Parathyroid adenoma (tissue), 2 donors: Measurements from ENCODE around the gene SIX1.

Experiments used
- H2AFZ ChIP-seq: fragments of 300-600 bp; sonication (generic); one replicate; pipeline ENCODE4 v1.7.0; 2017; ENCODE audit warnings: antibody characterized with exemption, mild to moderate bottlenecking
- H3K27ac ChIP-seq: fragments of 300-600 bp; sonication (generic); one replicate; pipeline ENCODE4 v1.7.0; 2017
- H3K27me3 ChIP-seq: fragments of 300-600 bp; sonication (generic); one replicate; pipeline ENCODE4 v1.7.0; 2017; ENCODE audit warnings: low read length; ENCODE audit not compliant: control insufficient read depth, insufficient read depth
- H3K36me3 ChIP-seq: fragments of 300-600 bp; sonication (generic); one replicate; pipeline ENCODE4 v1.7.0; 2017; ENCODE audit warnings: low read length; ENCODE audit not compliant: control insufficient read depth, insufficient read depth
- H3K4me1 ChIP-seq: fragments of 300-600 bp; sonication (generic); one replicate; pipeline ENCODE4 v1.7.0; 2017; ENCODE audit warnings: control low read depth
- H3K4me2 ChIP-seq: fragments of 300-600 bp; sonication (generic); one replicate; pipeline ENCODE4 v1.7.0; 2017; ENCODE audit warnings: low read length
- H3K4me3 ChIP-seq: fragments of 300-600 bp; sonication (generic); one replicate; pipeline ENCODE4 v1.7.0; 2017; ENCODE audit warnings: low read depth, low read length
- H3K79me2 ChIP-seq: fragments of 300-600 bp; sonication (generic); one replicate; pipeline ENCODE4 v1.7.0; 2017; ENCODE audit warnings: control low read depth
- H3K9ac ChIP-seq: fragments of 300-600 bp; sonication (generic); one replicate; pipeline ENCODE4 v1.7.0; 2017; ENCODE audit warnings: mild to moderate bottlenecking
- H3K9me3 ChIP-seq: fragments of 300-600 bp; sonication (generic); one replicate; pipeline ENCODE4 v1.7.0; 2017; ENCODE audit warnings: low read length; ENCODE audit not compliant: control insufficient read depth
- CTCF ChIP-seq: fragments of 300-600 bp; sonication (generic); IDR thresholded peaks from one replicate; pipeline ENCODE4 v1.7.0; 2017; ENCODE audit warnings: antibody characterized with exemption, mild to moderate bottlenecking
- donor health status: primary hyperparathyroidism.

Gene SIX1

GRCh38 chr14:60602291-60602690, 47.0 kb downstream of the SIX1 start:
- no peaks in the 10 kb centered on the region for H3K4me1 ChIP-seq
- H2AFZ ChIP-seq: no peak overlapping the region
- no peaks in the 10 kb centered on the region for H3K27me3 ChIP-seq
- H3K4me3 ChIP-seq: no peak overlapping the region
- no peaks in the 10 kb centered on the region for H3K9me3 ChIP-seq
- no peak for TF ChIP-seq CTCF
- H3K4me2 ChIP-seq: no peak overlapping the region
- no peaks in the 10 kb centered on the region for H3K36me3 ChIP-seq
- H3K27ac ChIP-seq: no peak overlapping the region
- no peaks in the 10 kb centered on the region for H3K79me2 ChIP-seq
- H3K9ac ChIP-seq: no peak overlapping the region

GRCh38 chr14:60599727-60600126, 49.5 kb downstream of the SIX1 start:
- Histone ChIP-seq H3K4me1 (no peaks in the 10 kb centered on the region), H3K9ac (no peak overlapping the region), H3K4me2 (no peak overlapping the region), H3K27ac (no peak overlapping the region), H3K9me3 (no peaks in the 10 kb centered on the region), H2AFZ (no peak overlapping the region), H3K36me3 (no peaks in the 10 kb centered on the region), H3K4me3 (no peak overlapping the region), H3K27me3 (no peaks in the 10 kb centered on the region), H3K79me2 (no peaks in the 10 kb centered on the region)
- no peak for TF ChIP-seq CTCF

- Histone ChIP-seq H3K27me3 (no peaks in the 10 kb centered on the region), H3K36me3 (no peaks in the 10 kb centered on the region), H3K9ac (no peak overlapping the region), H3K4me1 (no peaks in the 10 kb centered on the region), H3K4me3 (no peak overlapping the region), H3K27ac (no peak overlapping the region), H2AFZ (no peak overlapping the region), H3K79me2 (no peaks in the 10 kb centered on the region), H3K9me3 (no peaks in the 10 kb centered on the region), H3K4me2 (no peak overlapping the region)
- no peak for TF ChIP-seq CTCF
Observed at GRCh38 chr14:60596139-60596538, 53.1 kb downstream of the SIX1 start.

- Histone ChIP-seq H2AFZ (no peak overlapping the region), H3K9me3 (no peaks in the 10 kb centered on the region), H3K27me3 (no peaks in the 10 kb centered on the region), H3K4me1 (no peaks in the 10 kb centered on the region), H3K27ac (no peak overlapping the region), H3K36me3 (no peaks in the 10 kb centered on the region), H3K79me2 (no peaks in the 10 kb centered on the region), H3K9ac (no peak overlapping the region), H3K4me3 (no peak overlapping the region), H3K4me2 (no peak overlapping the region)
- no peak for TF ChIP-seq CTCF
Observed at GRCh38 chr14:60594062-60594461, 55.2 kb downstream of the SIX1 start.
